ENCODE measurements around the gene SPTLC2.

DNA sequence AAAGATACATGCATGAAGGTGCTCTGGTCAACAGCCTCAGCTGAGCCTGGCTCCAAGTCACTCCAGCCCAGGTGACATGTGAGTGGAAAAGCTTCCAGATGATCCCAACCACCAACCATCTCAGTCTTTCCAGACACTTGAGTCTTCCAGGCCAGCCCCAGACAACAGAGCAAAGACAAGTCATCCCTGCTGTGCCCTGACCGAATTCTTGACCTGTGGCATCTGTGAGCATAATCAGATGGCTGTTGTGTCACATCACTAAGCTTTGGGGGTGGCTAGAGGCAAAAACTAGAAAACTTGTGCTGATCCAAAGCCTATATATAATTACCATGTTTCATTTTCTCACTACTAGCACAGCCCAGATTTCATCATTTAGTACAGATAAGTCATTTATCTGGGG is 67.0 kb downstream of the SPTLC2 start:
- TF ChIP-seq, protein P1, sequence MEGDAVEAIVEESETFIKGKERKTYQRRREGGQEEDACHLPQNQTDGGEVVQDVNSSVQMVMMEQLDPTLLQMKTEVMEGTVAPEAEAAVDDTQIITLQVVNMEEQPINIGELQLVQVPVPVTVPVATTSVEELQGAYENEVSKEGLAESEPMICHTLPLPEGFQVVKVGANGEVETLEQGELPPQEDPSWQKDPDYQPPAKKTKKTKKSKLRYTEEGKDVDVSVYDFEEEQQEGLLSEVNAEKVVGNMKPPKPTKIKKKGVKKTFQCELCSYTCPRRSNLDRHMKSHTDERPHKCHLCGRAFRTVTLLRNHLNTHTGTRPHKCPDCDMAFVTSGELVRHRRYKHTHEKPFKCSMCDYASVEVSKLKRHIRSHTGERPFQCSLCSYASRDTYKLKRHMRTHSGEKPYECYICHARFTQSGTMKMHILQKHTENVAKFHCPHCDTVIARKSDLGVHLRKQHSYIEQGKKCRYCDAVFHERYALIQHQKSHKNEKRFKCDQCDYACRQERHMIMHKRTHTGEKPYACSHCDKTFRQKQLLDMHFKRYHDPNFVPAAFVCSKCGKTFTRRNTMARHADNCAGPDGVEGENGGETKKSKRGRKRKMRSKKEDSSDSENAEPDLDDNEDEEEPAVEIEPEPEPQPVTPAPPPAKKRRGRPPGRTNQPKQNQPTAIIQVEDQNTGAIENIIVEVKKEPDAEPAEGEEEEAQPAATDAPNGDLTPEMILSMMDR (IDR thresholded peaks at IDR 0.05) = no peak
- TF ChIP-seq POLR2AphosphoS5 (IDR thresholded peaks at IDR 0.05) = no peak
- no peak for TF ChIP-seq POLR2A (IDR thresholded peaks at IDR 0.05)

Data from prostate gland (tissue), 2 donors.